GM21825 (cell line): ENCODE data around the gene SLC12A8.

Source experiments
- ATAC-seq: cut with Tn5 transposase; IDR thresholded peaks from one replicate; pipeline ENCODE4 v1.9.1; 2021; ENCODE audit warnings: mild to moderate bottlenecking, moderate library complexity; ENCODE audit not compliant: unreplicated experiment

The SLC12A8 gene

GRCh38 chr3:125141596-125142419, 70.7 kb downstream of the SLC12A8 start:
- ATAC-seq, result peak; percentile 51

GRCh38 chr3:125140818-125141595, 71.5 kb downstream of the SLC12A8 start:
- ATAC-seq, result peak; percentile 15

- no peak for ATAC-seq
These were observed 72.3 kb downstream of the SLC12A8 start for GRCh38 chr3:125140011-125140817.

GRCh38 chr3:125139386-125139785, 73.2 kb downstream of the SLC12A8 start:
- no peak for ATAC-seq

- no peak for ATAC-seq
These were observed 75.1 kb downstream of the SLC12A8 start for GRCh38 chr3:125137358-125138033.

- ATAC-seq, result no peak
These were observed 75.6 kb downstream of the SLC12A8 start for GRCh38 chr3:125136966-125137357.

- no peak for ATAC-seq
These were observed 76.0 kb downstream of the SLC12A8 start for GRCh38 chr3:125136515-125136914.

- ATAC-seq, result no peak
These were observed 77.6 kb downstream of the SLC12A8 start for GRCh38 chr3:125134952-125135351.

- no peak for ATAC-seq
These were observed 79.7 kb downstream of the SLC12A8 start for GRCh38 chr3:125132815-125133214.

GRCh38 chr3:125129512-125129997, 83.0 kb downstream of the SLC12A8 start:
- ATAC-seq, result no peak

- ATAC-seq, result no peak
These were observed 83.6 kb downstream of the SLC12A8 start for GRCh38 chr3:125128861-125129501.

GRCh38 chr3:125126323-125126722, 86.2 kb downstream of the SLC12A8 start:
- ATAC-seq, result no peak

- no peak for ATAC-seq
These were observed 86.7 kb downstream of the SLC12A8 start for GRCh38 chr3:125125821-125126245.

- no peak for ATAC-seq
These were observed 88.9 kb downstream of the SLC12A8 start for GRCh38 chr3:125123451-125124305.

- ATAC-seq, result no peak
These were observed 91.1 kb downstream of the SLC12A8 start for GRCh38 chr3:125121246-125122010.

- ATAC-seq, result peak; percentile 31
These were observed 92.0 kb downstream of the SLC12A8 start for GRCh38 chr3:125120379-125121122.

GRCh38 chr3:125119752-125120378, 92.7 kb downstream of the SLC12A8 start:
- ATAC-seq, result peak; percentile 51
